Mucosa of descending colon (tissue), 3 donors: ENCODE results near the gene WNK1. TPM values are rescaled to one million over a fixed set of nuclear protein-coding genes. Genes with fewer than 3 reads are reported as not detected.

ENCODE experiments used
- ATAC-seq: fragments of 200-7000 bp; cut with Tn5 transposase; one replicate; pipeline ENCODE4 v1.9.1; 2020; ENCODE audit warnings: mild to moderate bottlenecking, moderate library complexity
- DNase-seq, 3 donors: peaks; one replicate each; pipeline ENCODE4 v3.0.0-alpha.2; 2020
- H3K36me3 ChIP-seq: fragments of 200-600 bp; one replicate; pipeline ENCODE4 v1.8.0; 2021; ENCODE audit warnings: low read depth, mild to moderate bottlenecking
- H3K4me1 ChIP-seq: fragments of 200-600 bp; one replicate; pipeline ENCODE4 v1.8.0; 2021; ENCODE audit warnings: low read depth, mild to moderate bottlenecking
- H3K4me3 ChIP-seq: fragments of 200-600 bp; one replicate; pipeline ENCODE4 v1.8.0; 2021; ENCODE audit warnings: mild to moderate bottlenecking
- H3K9me3 ChIP-seq: fragments of 200-600 bp; one replicate; pipeline ENCODE4 v1.8.0; 2021; ENCODE audit warnings: mild to moderate bottlenecking
- CTCF ChIP-seq: fragments of 200-600 bp; IDR thresholded peaks from one replicate; pipeline ENCODE4 v1.8.0; 2022; ENCODE audit warnings: antibody characterized with exemption, mild to moderate bottlenecking
- intact Hi-C, 2 donors: fragments of 100-400 bp; cut with DNase I in 1 of 2; cut with micrococcal nuclease in 1 of 2; formaldehyde crosslinking; loops; one replicate each; pipeline versions ENCODE4 v1.11.0 to v1.11.1; 2022; cut with DNase I, micrococcal nuclease
- total RNA-seq, 3 donors: library from RNA; stranded (reverse); fragmentation: NEBNext Ultra II Directional in 2 of 3; extraction: Animal tissue kit (Norgen Biotek cat#: 25700) in 2 of 3; gene quantifications; one replicate each; pipeline versions ENCODE4 v1.2.1 to v1.2.4, GENCODE V29; 2021 to 2023
- donor health status: DM: no; HTN: no; CAD: no; lungs with moderate emphysema.
- donor health status: DM: no; HTN: no; CAD: no.
- donor health status: DM: no; HTN: yes; CAD: no.

Gene WNK1
- total RNA-seq, 3 donors from 2014 or later = 84.0 to 155 (median 85.5) TPM

GRCh38 chr12:713281-713875 is 39.0 kb upstream of the WNK1 start:
- intact Hi-C loops = no loop called here
- no peak for DNase-seq
- ATAC-seq = no peak
- TF ChIP-seq CTCF = no peak
- H3K9me3 ChIP-seq = no peaks in the 10 kb centered on the region
- H3K4me3 ChIP-seq = no peak overlapping the region
- H3K4me1 ChIP-seq = no peaks in the 10 kb centered on the region
- no peaks in the 10 kb centered on the region for H3K36me3 ChIP-seq

- no peak for DNase-seq
- no peak for ATAC-seq
- intact Hi-C loops = no loop called here
Measured at GRCh38 chr12:716506-716905, 35.9 kb upstream of the WNK1 start.

GRCh38 chr12:718756-719102 is 33.6 kb upstream of the WNK1 start:
- DNase-seq (no peak), ATAC-seq (no peak)
- intact Hi-C loops = no loop called here
- H3K36me3 ChIP-seq = no peaks in the 10 kb centered on the region
- TF ChIP-seq CTCF = no peak
- no peaks in the 10 kb centered on the region for H3K4me1 ChIP-seq
- no peak overlapping the region for H3K4me3 ChIP-seq
- H3K9me3 ChIP-seq = no peaks in the 10 kb centered on the region

More at GRCh38 chr12:716506-716905, 35.9 kb upstream of the WNK1 start:
- Histone ChIP-seq H3K36me3 (no peaks in the 10 kb centered on the region), H3K4me1 (no peaks in the 10 kb centered on the region), H3K9me3 (no peaks in the 10 kb centered on the region), H3K4me3 (no peak overlapping the region)
- no peak for TF ChIP-seq CTCF

- intact Hi-C loops = no loop called here
- Histone ChIP-seq H3K9me3 (no peaks in the 10 kb centered on the region), H3K4me3 (no peak overlapping the region), H3K36me3 (no peaks in the 10 kb centered on the region), H3K4me1 (no peaks in the 10 kb centered on the region)
- DNase-seq = no peak
- no peak for ATAC-seq
- TF ChIP-seq CTCF = no peak
Measured at GRCh38 chr12:720231-720941, 32.0 kb upstream of the WNK1 start.

GRCh38 chr12:724194-724855 is 28.1 kb upstream of the WNK1 start:
- Histone ChIP-seq H3K4me1 (no peaks in the 10 kb centered on the region), H3K9me3 (no peaks in the 10 kb centered on the region), H3K4me3 (no peak overlapping the region), H3K36me3 (no peaks in the 10 kb centered on the region)
- TF ChIP-seq CTCF = no peak
- intact Hi-C loops = no loop called here
- DNase-seq (no peak), ATAC-seq (peak; percentile 74)
